Activated T-cell treated with anti-CD3 and anti-CD28 coated beads, Interleukin-2, amount 50 U/mL, for 72 hours (primary cell): ENCODE data around the gene HDAC7. TPM values are rescaled to one million over a fixed set of nuclear protein-coding genes. Genes with fewer than 3 reads are reported as not detected.
"Not testable (repeated sequence)": the region's sequence is repeated elsewhere in the genome, so short reads cannot be mapped to it uniquely, and the experiment has no call there.

ENCODE experiments used
- ATAC-seq, 2 donors: fragments of 150-1000 bp; cut with Tn5 transposase; replicated peaks in 1 of 2; 2 replicates each; pipeline ENCODE4 v1.10.0; 2021; ENCODE audit warnings: moderate library complexity in 2 of 2, mild to moderate bottlenecking in 1 of 2
- DNase-seq, 2 donors: peaks; one replicate each; pipeline ENCODE4 v3.0.0; 2021 to 2022; ENCODE audit warnings: mixed read lengths in 1 of 2
- H3K27ac Mint-ChIP-seq: one replicate; pipeline ENCODE4 v1.8.0; 2022; ENCODE audit warnings: mild to moderate bottlenecking, moderate library complexity, mixed read lengths
- H3K27me3 Mint-ChIP-seq: one replicate; pipeline ENCODE4 v1.8.0; 2022; ENCODE audit warnings: low read depth, mixed read lengths
- H3K36me3 Mint-ChIP-seq, 2 donors: one replicate each; pipeline ENCODE4 v1.8.0; 2022; ENCODE audit warnings: mixed read lengths in 2 of 2, mild to moderate bottlenecking in 1 of 2; ENCODE audit not compliant: insufficient read depth in 2 of 2
- H3K4me1 Mint-ChIP-seq: one replicate; pipeline ENCODE4 v1.8.0; 2022; ENCODE audit warnings: low read depth, mixed read lengths
- H3K4me3 Mint-ChIP-seq, 2 donors: one replicate each; pipeline ENCODE4 v1.8.0; 2022; ENCODE audit warnings: mild to moderate bottlenecking in 2 of 2, mixed read lengths in 2 of 2, moderate library complexity in 2 of 2
- H3K9me3 Mint-ChIP-seq, 2 donors: one replicate each; pipeline ENCODE4 v1.8.0; 2022; ENCODE audit warnings: mixed read lengths in 2 of 2
- total RNA-seq, 2 donors: library from RNA; stranded (reverse); gene quantifications; one replicate each; pipeline ENCODE4 v1.2.3, GENCODE V29; 2022

The HDAC7 gene
- total RNA-seq, 2 donors from 2014 or later = 288 to 350 TPM

- Mint-ChIP-seq H3K27me3 (no peaks in the 10 kb centered on the region), H3K9me3 (no peaks in the 10 kb centered on the region), H3K36me3 (peaks cover 13 to 23% of the 10 kb centered on the region in 2 donors), H3K27ac (no peak overlapping the region), H3K4me1 (peaks cover 28% of the 10 kb centered on the region), H3K4me3 (no peak overlapping the region)
- ATAC-seq (peak; percentile 6 to 15), DNase-seq (no peak)
Measured at GRCh38 chr12:47844264-47845019, 24.7 kb upstream of the HDAC7 start.

DNA sequence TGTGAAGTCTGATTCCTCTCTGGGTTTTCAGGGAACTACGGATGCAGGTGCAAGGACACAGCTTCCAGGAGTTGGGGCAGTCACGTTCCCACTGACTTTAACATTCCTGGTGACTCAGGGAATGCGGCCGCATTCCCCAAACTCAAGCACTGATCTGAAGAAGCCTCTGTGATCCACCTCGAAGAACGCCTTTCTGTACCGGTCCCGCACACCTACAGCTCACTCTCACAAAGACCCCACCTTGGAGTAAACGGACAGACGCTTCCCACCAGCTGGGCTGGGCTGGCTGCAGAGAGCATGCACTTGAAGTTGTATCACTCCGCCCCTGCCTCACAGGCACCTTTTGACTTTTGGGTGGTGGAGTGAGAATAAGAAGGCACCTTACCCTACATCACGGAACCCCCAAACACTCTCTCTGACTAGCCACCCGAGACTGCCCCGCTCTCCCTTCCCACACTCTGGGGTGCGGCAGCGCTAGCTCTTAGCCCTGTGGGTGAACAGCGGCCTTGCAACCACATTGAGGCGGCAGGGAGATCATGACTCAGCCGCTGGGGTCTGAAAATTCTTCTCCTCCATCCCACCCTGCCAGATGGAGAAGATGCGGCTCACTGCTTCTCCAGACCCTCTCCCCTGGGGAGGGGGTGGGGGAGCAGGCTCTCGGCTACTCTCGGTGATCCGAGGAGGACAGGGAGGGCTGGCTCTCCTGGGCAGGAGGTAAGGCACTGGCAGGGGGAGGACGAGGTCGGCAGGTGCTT, 23.7 kb upstream of the HDAC7 start:
- no peaks in the 10 kb centered on the region for H3K9me3 Mint-ChIP-seq
- H3K27ac Mint-ChIP-seq = no peak overlapping the region
- no peak for ATAC-seq

DNA sequence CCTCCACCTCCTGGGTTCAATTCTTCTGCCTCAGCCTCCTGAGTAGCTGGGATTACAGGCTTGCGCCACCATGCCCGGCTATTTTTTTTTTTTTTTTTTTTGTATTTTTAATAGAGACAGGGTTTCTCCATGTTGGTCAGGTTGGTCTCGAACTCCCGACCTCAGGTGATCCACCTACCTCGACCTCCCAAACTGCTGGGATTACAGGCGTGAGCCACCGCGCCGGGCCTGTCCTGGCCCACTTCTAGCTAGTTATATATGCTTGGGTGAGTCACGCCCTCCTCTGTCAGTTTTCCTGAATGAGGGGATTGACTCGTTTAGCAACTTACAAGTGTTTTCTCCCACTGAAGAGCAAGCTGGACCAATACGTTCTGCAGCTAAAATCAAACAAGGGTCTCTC, 22.8 kb upstream of the HDAC7 start:
- H3K27me3 Mint-ChIP-seq = not testable (repeated sequence)

More for the DNA sequence above, 23.7 kb upstream of the HDAC7 start:
- H3K36me3 Mint-ChIP-seq = peaks cover 9 to 15% of the 10 kb centered on the region in 2 donors
- no peak overlapping the region for H3K4me3 Mint-ChIP-seq
- peaks cover 38% of the 10 kb centered on the region for H3K4me1 Mint-ChIP-seq
- H3K27me3 Mint-ChIP-seq = no peaks in the 10 kb centered on the region
- DNase-seq = no peak

GRCh38 chr12:47841910-47842309, 22.2 kb upstream of the HDAC7 start:
- no peaks in the 10 kb centered on the region for H3K27me3 Mint-ChIP-seq
- DNase-seq = no peak
- H3K4me3 Mint-ChIP-seq = no peak overlapping the region
- no peak for ATAC-seq
- no peak overlapping the region for H3K27ac Mint-ChIP-seq
- H3K9me3 Mint-ChIP-seq = no peaks in the 10 kb centered on the region
- H3K36me3 Mint-ChIP-seq = peaks cover 4 to 10% of the 10 kb centered on the region in 2 donors
- peaks cover 53% of the 10 kb centered on the region for H3K4me1 Mint-ChIP-seq

More for the DNA sequence above, 22.8 kb upstream of the HDAC7 start:
- Mint-ChIP-seq H3K36me3 (peaks cover 9 to 14% of the 10 kb centered on the region in 2 donors), H3K4me1 (peaks cover 47% of the 10 kb centered on the region)
- not testable (repeated sequence) for H3K4me3 Mint-ChIP-seq, H3K27ac Mint-ChIP-seq, H3K9me3 Mint-ChIP-seq, ATAC-seq, DNase-seq

GRCh38 chr12:47841501-47841900, 21.8 kb upstream of the HDAC7 start:
- no peak overlapping the region for H3K4me3 Mint-ChIP-seq
- no peak for DNase-seq
- H3K36me3 Mint-ChIP-seq = peaks cover 2 to 10% of the 10 kb centered on the region in 2 donors
- no peaks in the 10 kb centered on the region for H3K9me3 Mint-ChIP-seq
- H3K27me3 Mint-ChIP-seq = no peaks in the 10 kb centered on the region
- H3K27ac Mint-ChIP-seq = no peak overlapping the region
- peaks cover 57% of the 10 kb centered on the region for H3K4me1 Mint-ChIP-seq
- ATAC-seq = no peak

GRCh38 chr12:47840571-47840970, 20.9 kb upstream of the HDAC7 start:
- Mint-ChIP-seq H3K9me3 (no peaks in the 10 kb centered on the region), H3K27ac (peak overlapping the region; percentile 58), H3K36me3 (peaks cover 2 to 8% of the 10 kb centered on the region in 2 donors), H3K27me3 (no peaks in the 10 kb centered on the region), H3K4me1 (peaks cover 67% of the 10 kb centered on the region), H3K4me3 (no peak overlapping the region)
- ATAC-seq = no peak
- DNase-seq = no peak

GRCh38 chr12:47839214-47839876, 19.6 kb upstream of the HDAC7 start:
- Mint-ChIP-seq H3K4me1 (peaks cover 79% of the 10 kb centered on the region), H3K4me3 (no peak overlapping the region), H3K9me3 (no peaks in the 10 kb centered on the region), H3K27ac (peak overlapping the region; percentile 81), H3K36me3 (peaks cover 0 to 3% of the 10 kb centered on the region in 2 donors), H3K27me3 (no peaks in the 10 kb centered on the region)
- no peak for DNase-seq
- ATAC-seq = no peak

DNA sequence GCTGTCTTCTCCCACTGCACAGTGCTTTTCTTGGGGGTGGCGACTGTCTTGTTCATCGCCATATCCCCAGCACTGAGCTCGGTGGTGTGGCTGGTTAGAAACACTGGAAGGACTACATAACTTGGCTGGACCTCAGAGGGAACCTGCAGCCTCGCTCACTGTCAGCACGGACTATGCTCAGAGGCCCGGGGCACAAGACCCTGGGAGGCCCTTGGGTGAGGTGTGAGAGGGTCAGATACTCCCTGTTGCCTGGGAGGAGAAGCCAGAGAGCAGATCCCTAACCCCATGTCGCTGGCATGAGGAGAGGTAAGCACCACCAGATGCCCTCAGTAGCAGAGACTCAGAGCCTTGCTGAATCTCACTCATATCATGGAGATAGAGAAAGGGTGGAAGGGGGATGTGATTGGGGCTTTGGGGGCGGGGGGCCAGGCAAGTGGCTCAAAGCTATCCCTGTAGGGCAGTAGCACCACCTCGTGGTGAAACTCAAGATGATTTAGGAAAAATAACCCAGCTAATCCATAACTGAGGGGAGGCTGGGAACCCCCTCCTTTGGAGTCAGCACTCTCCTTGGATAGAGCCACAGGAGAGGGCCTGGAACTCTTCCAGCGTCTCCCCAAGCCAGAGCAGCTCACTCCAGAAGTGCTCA, 18.7 kb upstream of the HDAC7 start:
- Mint-ChIP-seq H3K4me3 (no peak overlapping the region), H3K27ac (peak overlapping the region; percentile 34), H3K4me1 (peaks cover 86% of the 10 kb centered on the region), H3K9me3 (no peaks in the 10 kb centered on the region), H3K36me3 (peaks cover 0 to 2% of the 10 kb centered on the region in 2 donors), H3K27me3 (no peaks in the 10 kb centered on the region)
- no peak for DNase-seq
- ATAC-seq = peak; percentile 1 to 9

DNA sequence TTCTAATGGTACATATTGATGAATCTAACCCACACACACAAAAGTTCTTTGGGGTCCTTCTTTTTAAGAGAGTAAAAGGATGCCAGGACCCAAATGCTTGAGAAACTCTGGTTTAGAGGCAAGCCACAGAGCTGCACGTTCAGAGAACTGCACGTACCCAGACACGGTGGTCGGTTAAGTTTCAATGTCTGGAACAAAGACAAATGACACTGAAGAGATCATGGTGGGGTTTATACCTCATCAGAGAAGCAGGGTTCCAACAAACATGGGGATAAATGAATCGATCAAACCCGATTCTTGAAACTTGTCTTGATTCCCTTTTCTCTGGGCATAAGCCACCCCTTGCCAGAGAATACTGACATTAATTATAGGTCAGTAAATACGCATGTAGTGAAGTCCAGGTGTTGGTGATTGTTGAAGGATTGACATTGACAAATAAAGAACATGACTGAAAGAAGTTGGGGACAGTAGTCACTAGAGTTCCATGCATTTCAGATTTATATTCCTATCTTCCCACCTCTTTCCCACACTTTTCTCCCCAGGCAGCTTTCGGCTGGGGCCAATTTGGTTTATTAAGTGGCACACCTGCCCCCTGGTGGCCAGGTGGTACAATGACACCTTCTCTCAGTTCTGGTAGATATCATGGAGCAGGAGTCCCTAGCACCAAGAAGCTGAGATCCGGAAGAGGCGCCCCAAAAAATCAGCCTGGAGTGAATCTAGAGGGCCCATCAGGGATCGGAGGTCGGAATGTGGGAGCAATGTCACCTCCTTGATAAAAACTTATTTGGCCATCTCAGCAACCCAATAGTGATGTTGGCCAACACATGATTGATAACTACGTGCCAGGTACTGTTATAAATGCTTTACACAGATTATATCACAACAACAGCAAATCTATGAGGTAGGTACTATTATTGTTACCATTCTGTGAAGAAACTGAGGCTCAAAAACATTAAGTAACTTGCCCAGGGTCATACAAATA, 17.8 kb upstream of the HDAC7 start:
- Mint-ChIP-seq H3K27ac (peak overlapping the region; percentile 85), H3K4me3 (peak overlapping the region in 1 of 2 donors; percentile 5), H3K4me1 (peaks cover 86% of the 10 kb centered on the region), H3K36me3 (no peaks in the 10 kb centered on the region), H3K9me3 (no peaks in the 10 kb centered on the region), H3K27me3 (no peaks in the 10 kb centered on the region)
- DNase-seq (peak; percentile 53 to 74), ATAC-seq (no peak)

GRCh38 chr12:47835831-47836155, 16.1 kb upstream of the HDAC7 start:
- H3K4me3 Mint-ChIP-seq = peak overlapping the region in 1 of 2 donors; percentile 5
- ATAC-seq = no peak
- H3K27me3 Mint-ChIP-seq = no peaks in the 10 kb centered on the region

DNA sequence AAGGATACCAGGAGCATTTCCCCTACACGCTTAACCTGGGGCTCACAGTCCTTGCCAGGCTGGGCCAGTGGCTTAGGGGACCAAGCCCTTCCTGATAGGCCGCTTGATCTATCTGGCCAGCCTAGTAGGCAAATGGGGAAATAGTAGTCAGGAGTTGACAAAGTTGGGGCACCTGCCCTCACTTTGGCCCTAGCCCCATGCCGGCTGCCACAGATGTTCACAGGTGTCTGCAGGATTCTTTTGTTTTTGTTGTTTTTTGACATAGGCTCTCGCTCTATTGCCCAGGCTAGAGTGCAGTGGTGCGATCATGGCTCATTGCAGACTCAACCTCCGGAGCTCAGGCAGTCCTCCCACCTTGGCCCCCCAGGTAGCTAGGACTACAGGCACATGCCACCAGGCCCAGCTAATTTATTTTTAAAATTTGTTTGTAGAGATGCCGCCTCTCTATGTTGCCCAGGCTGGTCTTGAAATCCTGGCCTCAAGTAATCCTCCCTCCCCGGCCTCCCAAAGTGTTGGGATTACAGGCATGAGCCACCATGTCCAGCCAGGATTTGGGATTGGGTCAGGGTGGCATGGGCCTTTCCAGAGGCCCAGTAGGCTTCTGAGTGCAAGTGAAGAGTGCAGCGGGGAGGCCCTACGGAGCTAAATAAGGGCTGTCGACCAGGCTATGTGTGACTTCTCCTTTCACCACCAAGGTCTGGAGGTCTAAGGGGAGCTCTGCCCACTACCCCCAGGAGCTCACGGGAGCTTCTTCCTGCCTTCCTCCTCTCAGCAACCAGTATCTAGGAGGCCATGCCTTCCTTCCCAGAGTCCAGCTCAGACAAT, 15.5 kb upstream of the HDAC7 start:
- no peaks in the 10 kb centered on the region for H3K27me3 Mint-ChIP-seq
- H3K27ac Mint-ChIP-seq = peak overlapping the region; percentile 32
- H3K36me3 Mint-ChIP-seq = no peaks in the 10 kb centered on the region
- no peak overlapping the region for H3K4me3 Mint-ChIP-seq
- H3K4me1 Mint-ChIP-seq = peaks cover 99% of the 10 kb centered on the region
- ATAC-seq (no peak), DNase-seq (no peak)
- H3K9me3 Mint-ChIP-seq = no peaks in the 10 kb centered on the region

More at GRCh38 chr12:47835831-47836155, 16.1 kb upstream of the HDAC7 start:
- H3K4me1 Mint-ChIP-seq = peaks cover 93% of the 10 kb centered on the region
- DNase-seq = no peak
- H3K9me3 Mint-ChIP-seq = no peaks in the 10 kb centered on the region
- peak overlapping the region; percentile 32 for H3K27ac Mint-ChIP-seq
- H3K36me3 Mint-ChIP-seq = no peaks in the 10 kb centered on the region
